Esophagus squamous epithelium (tissue), 5 donors: Measurements from ENCODE around the gene GOLGA6L10. TPM values are rescaled to one million over a fixed set of nuclear protein-coding genes. Genes with fewer than 3 reads are reported as not detected.
"Not testable (repeated sequence)": the region's sequence is repeated elsewhere in the genome, so short reads cannot be mapped to it uniquely, and the experiment has no call there.

Experiments used
- DNase-seq: peaks from one replicate; lab custom pipeline; 2025; lab: John Stamatoyannopoulos, UW
- H3K27ac ChIP-seq, 4 donors: fragments of 200-600 bp; sonication (generic); one replicate each; pipeline ENCODE4 v1.5.1; 2016 to 2019; ENCODE audit warnings: mild to moderate bottlenecking in 1 of 4
- H3K27me3 ChIP-seq, 4 donors: fragments of 200-600 bp; sonication (generic); 1 replicate in 3 of 4; 2 replicates in 1 of 4; pipeline versions ENCODE4 v1.5.1 to v1.6.0; 2017 to 2021; ENCODE audit warnings: antibody characterized with exemption in 1 of 4
- H3K36me3 ChIP-seq, 3 donors: fragments of 200-600 bp; sonication (generic); one replicate each; pipeline ENCODE4 v1.5.1; 2016 to 2019
- H3K4me1 ChIP-seq, 3 donors: fragments of 200-600 bp; sonication (generic); one replicate each; pipeline ENCODE4 v1.5.1; 2017 to 2019
- H3K4me3 ChIP-seq, 4 donors: fragments of 200-600 bp; sonication (generic); 1 replicate in 3 of 4; 2 replicates in 1 of 4; pipeline ENCODE4 v1.5.1; 2016 to 2019; ENCODE audit warnings: mild to moderate bottlenecking in 2 of 4, moderate library complexity in 1 of 4
- H3K9me3 ChIP-seq, 3 donors: fragments of 200-600 bp; sonication (generic); one replicate each; pipeline ENCODE4 v1.5.1; 2016 to 2019
- POLR2A ChIP-seq, 4 donors: fragments of 450-650 bp; IDR thresholded peaks; one replicate each; pipeline ENCODE4 v1.6.1; 2017; ENCODE audit warnings: antibody characterized with exemption in 4 of 4, mild to moderate bottlenecking in 4 of 4, moderate library complexity in 3 of 4
- WGBS, 2 donors: methylation state at CpG; one replicate each; pipeline ENCODE4 v1.1.5; 2018; 5-methylcytosine and 5-hydroxymethylcytosine counted together
- intact Hi-C: fragments of 100-400 bp; cut with DNase I; formaldehyde crosslinking; loops from one replicate; pipeline ENCODE4 v1.15.0; 2022
- total RNA-seq, 4 donors: library from RNA; depleted of rRNA; stranded (reverse); fragments of >200 nt; gene quantifications; one replicate each; pipeline ENCODE4 v1.1.0, GENCODE V29; 2016
- TF ChIP-seq, protein P1 (sequence below), 6 experiments: fragments of 450-650 bp in 4 of 6; fragments of 200-600 bp in 2 of 6; sonication (generic) in 2 of 6; IDR thresholded peaks; one replicate each; pipeline ENCODE4 v1.5.1; 2016 to 2019; ENCODE audit warnings: antibody characterized with exemption in 6 of 6, mild to moderate bottlenecking in 4 of 6, moderate library complexity in 4 of 6
- donor health status: DM: yes; HTN: yes; CAD: no.

GOLGA6L10 gene
- total RNA-seq, 4 donors from 2014 or later, result 1.3 to 10.9 (median 5.0) TPM

DNA sequence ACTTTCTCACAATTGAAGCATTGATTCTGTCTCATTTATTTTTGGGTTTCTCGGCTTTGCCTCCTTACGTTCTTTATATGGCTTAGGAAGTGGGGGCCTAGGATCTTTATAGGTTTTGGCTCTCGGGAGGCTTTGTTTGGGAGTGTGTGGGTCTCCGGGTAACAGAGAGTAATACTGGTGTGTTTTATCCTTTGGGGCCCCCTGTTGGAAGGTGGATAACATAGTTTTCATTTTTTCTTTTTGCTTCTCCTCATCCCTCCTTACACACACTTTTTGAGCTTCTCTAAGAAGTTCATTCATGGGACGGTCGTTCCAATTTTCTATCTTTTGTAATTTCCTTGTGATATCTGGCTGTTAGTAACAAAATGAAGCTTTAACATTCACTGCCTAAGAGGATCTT lies 30.3 kb upstream of the GOLGA6L10 start:
- DNase-seq, H3K27ac ChIP-seq, H3K36me3 ChIP-seq, H3K9me3 ChIP-seq, H3K4me3 ChIP-seq, intact Hi-C loops, H3K27me3 ChIP-seq: not testable (repeated sequence)
- 77 to 82% methylated on average over 6 of the region's 6 CpGs for WGBS, 2 donors
- TF ChIP-seq, protein P1, sequence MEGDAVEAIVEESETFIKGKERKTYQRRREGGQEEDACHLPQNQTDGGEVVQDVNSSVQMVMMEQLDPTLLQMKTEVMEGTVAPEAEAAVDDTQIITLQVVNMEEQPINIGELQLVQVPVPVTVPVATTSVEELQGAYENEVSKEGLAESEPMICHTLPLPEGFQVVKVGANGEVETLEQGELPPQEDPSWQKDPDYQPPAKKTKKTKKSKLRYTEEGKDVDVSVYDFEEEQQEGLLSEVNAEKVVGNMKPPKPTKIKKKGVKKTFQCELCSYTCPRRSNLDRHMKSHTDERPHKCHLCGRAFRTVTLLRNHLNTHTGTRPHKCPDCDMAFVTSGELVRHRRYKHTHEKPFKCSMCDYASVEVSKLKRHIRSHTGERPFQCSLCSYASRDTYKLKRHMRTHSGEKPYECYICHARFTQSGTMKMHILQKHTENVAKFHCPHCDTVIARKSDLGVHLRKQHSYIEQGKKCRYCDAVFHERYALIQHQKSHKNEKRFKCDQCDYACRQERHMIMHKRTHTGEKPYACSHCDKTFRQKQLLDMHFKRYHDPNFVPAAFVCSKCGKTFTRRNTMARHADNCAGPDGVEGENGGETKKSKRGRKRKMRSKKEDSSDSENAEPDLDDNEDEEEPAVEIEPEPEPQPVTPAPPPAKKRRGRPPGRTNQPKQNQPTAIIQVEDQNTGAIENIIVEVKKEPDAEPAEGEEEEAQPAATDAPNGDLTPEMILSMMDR (IDR thresholded peaks at IDR 0.05), result peak in 2 of 6 experiments; percentile 16 to 29
- peaks cover 0 to 39% (median 10%) of the 10 kb centered on the region in 3 donors for H3K4me1 ChIP-seq

DNA sequence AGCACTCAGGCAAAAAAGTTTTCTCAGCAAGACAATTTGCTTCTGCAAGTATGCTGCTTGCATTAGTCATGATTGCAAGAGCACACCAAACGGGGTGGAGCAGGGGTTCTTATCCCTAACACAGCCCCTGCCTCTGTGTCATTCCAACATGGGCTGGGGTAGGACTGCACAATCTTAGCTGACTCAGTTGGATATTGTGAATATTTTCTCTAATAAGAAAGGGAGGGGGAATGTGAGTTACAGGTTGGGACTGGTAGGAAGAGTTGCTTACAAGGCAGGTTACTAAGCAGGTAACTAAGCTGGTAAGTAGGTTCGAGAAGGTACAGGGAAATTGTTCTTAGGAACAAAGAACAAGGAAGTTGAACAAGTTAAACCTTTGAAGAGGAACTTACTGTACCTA lies 24.4 kb upstream of the GOLGA6L10 start:
- H3K4me3 ChIP-seq, H3K36me3 ChIP-seq, H3K9me3 ChIP-seq, H3K27me3 ChIP-seq, intact Hi-C loops, DNase-seq: not testable (repeated sequence)
- TF ChIP-seq POLR2A (IDR thresholded peaks at IDR 0.05), result peak in 2 of 4 donors; percentile 11 to 29
- peak overlapping the region; percentile 68 to 87 (median 80) for H3K27ac ChIP-seq
- peaks cover 4 to 63% (median 14%) of the 10 kb centered on the region in 3 donors for H3K4me1 ChIP-seq
- 12 to 17% methylated on average over 2 of the region's 2 CpGs for whole genome bisulfite sequencing, 2 donors

DNA sequence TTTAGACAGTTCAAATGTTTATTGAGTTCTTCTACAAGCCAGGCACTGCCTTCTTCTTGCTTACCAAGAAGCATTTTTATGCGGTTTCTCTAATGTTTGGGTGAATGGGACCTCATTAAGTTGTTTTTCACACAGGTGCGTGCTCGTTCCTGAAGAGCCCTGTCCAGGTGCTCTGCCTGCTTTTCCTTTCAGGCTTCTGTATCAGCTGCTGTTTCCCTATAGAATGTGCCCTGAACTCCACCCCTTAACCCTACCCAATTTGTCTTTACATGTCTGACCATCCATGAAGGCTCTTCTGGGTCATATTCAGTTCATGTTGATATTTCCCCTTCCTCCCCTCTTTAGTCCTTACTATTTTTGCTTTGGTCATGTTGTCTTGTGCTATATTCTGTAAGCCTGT lies 22.4 kb upstream of the GOLGA6L10 start:
- Histone ChIP-seq H3K27me3 (no peaks in the 10 kb centered on the region), H3K4me3 (no peak overlapping the region), H3K36me3 (no peaks in the 10 kb centered on the region), H3K27ac (peak overlapping the region; percentile 61 to 87 (median 74)), H3K9me3 (no peaks in the 10 kb centered on the region), H3K4me1 (peaks cover 4 to 45% (median 11%) of the 10 kb centered on the region in 3 donors)
- TF ChIP-seq, protein P1 (IDR thresholded peaks at IDR 0.05), result no peak
- no peak for TF ChIP-seq POLR2A (IDR thresholded peaks at IDR 0.05)
- DNase-seq, result no peak
- 31 to 59% methylated on average over 3 of the region's 3 CpGs for WGBS, 2 donors
- intact Hi-C loops, result no loop called here

DNA sequence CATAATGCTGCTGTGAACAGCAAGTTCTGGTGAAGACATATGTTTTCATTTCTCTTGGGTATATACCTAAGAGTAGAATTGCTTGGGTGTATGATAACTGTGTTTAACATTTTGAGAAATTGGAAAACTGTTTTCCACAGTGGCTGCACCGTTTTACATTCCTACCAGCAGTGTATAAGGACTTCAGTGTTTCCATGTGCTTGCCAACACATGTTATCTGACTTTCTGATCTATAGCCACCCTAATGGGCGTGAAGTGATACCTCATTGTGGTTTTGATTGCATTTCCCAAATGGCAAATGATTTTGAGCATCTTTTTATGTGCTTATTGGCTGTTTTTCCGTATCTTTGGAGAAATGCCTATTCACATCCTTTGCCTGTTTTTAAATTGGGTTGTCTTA lies 18.5 kb upstream of the GOLGA6L10 start:
- H3K36me3 ChIP-seq, intact Hi-C loops, H3K9me3 ChIP-seq, H3K4me3 ChIP-seq, DNase-seq, H3K27me3 ChIP-seq, H3K27ac ChIP-seq: not testable (repeated sequence)
- peaks cover 0 to 10% (median 4%) of the 10 kb centered on the region in 3 donors for H3K4me1 ChIP-seq
- WGBS, 2 donors, result 44 to 70% methylated on average over 2 of the region's 3 CpGs

DNA sequence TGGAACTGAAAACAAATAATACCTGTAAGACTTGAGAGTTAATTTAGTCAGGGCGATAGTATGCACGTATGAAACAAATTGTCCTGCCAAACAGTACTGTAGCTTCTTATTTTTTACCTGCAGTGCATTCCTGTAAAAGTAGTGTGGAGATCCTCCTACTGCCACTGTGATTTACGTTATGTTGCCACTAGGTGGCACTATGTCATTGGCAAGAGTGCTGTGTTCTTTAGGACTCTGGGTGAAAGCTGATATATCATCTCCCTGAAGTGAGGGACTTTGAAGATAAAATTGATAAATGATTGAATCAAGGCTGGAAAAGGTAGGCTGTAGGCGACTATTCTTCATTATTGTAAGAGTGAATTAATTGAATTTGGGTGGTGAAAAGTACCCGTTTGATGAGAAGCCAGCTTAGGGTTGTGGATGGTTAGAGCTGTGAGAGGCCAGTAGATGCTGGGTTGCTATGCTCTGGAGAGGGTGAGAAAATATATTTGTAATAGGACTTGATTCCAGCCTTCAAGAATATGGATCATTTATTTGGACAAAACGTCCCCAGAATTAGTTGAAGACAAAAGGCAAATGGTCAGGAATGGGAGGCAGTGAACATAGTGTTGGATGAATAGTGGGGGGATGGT lies 16.5 kb upstream of the GOLGA6L10 start:
- H3K4me1 ChIP-seq, H3K36me3 ChIP-seq, H3K27ac ChIP-seq, H3K27me3 ChIP-seq, intact Hi-C loops, H3K4me3 ChIP-seq, DNase-seq, H3K9me3 ChIP-seq: not testable (repeated sequence)
- WGBS, 2 donors, result 0% methylated on average over 1 of the region's 6 CpGs; no CpG with 5 or more reads in 1 of the 2 donors

DNA sequence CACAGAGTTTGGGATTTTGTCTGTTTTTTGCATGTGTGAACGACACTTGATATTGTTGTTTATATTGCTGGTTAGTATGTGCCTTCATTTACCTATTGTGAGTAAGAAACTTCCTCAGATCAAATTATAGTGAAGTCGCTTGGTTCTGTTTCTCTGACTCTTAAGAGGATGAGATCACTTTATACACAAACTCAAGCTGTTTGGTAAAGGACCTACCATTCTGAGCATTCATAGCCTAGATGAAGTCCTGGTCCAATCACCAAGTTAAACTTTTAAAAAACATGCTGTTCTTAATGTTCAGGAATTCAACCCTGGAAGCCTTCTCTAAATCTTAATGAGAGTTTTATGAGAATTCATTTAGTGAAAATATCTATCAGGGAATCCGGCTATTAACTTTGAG lies 15.3 kb upstream of the GOLGA6L10 start:
- intact Hi-C loops, H3K27ac ChIP-seq, H3K9me3 ChIP-seq, H3K27me3 ChIP-seq, H3K36me3 ChIP-seq, DNase-seq, H3K4me1 ChIP-seq, H3K4me3 ChIP-seq: not testable (repeated sequence)
- no CpG with 5 or more reads among the region's 3 CpGs for WGBS, 2 donors

DNA sequence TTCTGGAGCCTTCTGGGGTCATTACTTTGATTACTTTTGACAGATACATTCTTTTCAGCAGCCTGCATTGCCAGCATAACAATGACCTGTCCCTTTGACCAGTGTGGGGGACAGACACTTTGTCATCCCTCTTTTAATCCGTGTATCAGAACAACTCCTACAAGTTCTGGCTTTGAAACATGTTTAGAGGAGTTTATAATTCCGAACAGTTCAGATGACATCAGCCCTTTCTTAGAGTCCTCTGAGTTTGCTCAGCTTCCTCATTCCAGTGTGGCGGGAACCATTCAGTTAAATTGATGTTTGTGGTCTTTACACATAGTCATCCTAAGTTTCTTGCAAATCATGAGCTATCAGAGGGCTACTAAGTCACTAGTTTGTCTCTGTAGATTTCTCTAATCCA lies 13.5 kb upstream of the GOLGA6L10 start:
- DNase-seq, intact Hi-C loops: not testable (repeated sequence)
- no CpG with 5 or more reads among the region's 3 CpGs for WGBS, 2 donors

DNA sequence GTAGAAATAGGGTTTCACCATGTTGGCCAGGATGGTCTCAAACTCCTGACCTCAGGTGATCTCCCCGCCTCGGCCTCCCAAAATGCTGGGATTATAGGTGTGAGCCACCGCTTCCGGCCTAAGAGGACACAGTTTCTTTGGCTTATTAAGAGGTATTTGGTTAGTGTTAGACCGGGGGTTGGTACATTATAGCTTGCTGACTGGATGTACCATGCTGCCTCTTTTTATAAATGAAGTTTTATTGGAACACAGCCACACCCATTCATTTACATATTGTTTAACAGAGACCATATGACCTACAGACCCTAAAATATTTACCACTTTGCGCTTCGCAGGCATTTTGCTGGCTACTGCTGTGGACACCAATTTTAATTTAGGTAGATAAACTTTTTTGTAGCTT lies 11.3 kb upstream of the GOLGA6L10 start:
- H3K36me3 ChIP-seq, H3K27me3 ChIP-seq, DNase-seq, H3K27ac ChIP-seq, intact Hi-C loops, H3K4me3 ChIP-seq, H3K4me1 ChIP-seq, H3K9me3 ChIP-seq: not testable (repeated sequence)
- no CpG with 5 or more reads among the region's 7 CpGs for WGBS, 2 donors

More for the DNA sequence above, 13.5 kb upstream of the GOLGA6L10 start:
- H3K36me3 ChIP-seq, H3K27me3 ChIP-seq, H3K4me1 ChIP-seq, H3K27ac ChIP-seq, H3K9me3 ChIP-seq, H3K4me3 ChIP-seq: not testable (repeated sequence)

DNA sequence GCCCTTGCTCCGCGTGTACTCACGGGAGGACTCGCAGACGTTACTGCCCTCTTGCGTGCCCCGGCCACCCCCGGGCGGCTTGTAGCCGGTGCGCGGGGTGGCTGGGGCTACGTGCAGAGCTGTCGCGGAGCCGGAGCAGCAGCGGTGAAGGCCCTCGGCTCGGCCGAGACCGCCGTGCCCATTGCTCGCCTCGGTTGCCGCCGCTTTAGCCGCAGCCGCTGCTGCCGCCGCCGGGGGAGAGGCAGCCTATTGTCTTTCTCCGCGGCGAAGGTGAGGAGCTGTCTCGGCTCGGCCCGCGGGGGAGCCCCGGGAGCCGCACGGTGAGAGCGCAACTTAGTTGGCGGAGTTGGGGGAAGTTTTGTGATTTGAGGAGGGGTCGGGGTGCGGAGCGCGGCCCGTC lies 5.8 kb upstream of the GOLGA6L10 start:
- DNase-seq, H3K4me1 ChIP-seq, intact Hi-C loops, H3K36me3 ChIP-seq, H3K27ac ChIP-seq, H3K27me3 ChIP-seq, H3K9me3 ChIP-seq: not testable (repeated sequence)
- no CpG with 5 or more reads among the region's 48 CpGs for WGBS, 2 donors
- H3K4me3 ChIP-seq, result peak overlapping the region in 3 of 4 donors; percentile 28 to 53 (median 32)

DNA sequence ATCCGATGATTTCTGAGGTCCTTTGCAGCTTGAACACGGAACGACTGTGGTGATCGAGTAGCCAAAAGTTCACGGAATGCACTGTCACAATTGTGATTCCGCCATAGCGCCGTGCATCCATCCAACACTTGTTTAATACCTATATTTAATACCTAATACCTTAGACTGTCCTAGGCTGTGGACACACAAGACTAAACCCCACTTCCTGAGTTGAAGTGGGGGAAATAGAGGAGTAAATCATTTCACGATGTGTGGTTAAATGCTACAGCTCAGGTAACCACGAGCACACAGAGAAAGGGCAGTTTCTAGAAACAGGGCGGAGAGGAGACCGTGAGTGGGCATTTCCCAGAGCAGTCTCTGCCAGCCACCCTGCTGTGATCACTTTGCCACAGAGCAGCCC lies 5.3 kb upstream of the GOLGA6L10 start:
- DNase-seq, intact Hi-C loops, H3K4me1 ChIP-seq, H3K27me3 ChIP-seq, H3K36me3 ChIP-seq, H3K9me3 ChIP-seq: not testable (repeated sequence)
- WGBS, 2 donors, result 0 to 2% methylated on average over 4 to 5 of the region's 12 CpGs
- Histone ChIP-seq H3K4me3 (peak overlapping the region in 3 of 4 donors; percentile 35 to 66 (median 36)), H3K27ac (peak overlapping the region in 3 of 4 donors; percentile 44 to 79 (median 55))

DNA sequence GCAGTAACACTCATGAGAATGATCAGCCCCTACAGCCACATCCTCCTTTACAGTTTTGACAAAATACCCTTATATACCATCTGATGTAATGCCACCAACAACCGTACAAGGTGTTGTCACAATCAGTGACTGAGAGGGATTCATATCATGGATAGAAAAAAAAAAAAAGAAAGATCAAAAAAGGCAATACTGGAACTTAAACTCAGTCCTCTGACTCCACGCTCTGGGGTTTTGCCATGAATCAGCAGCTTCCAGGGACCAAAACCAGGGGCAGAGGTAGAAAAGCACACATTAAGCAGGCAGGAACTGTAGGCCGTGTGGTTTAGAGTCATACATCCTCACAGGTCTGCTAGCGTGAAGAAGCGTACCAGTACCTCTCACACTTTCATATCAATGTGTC lies 1.6 kb downstream of the GOLGA6L10 start:
- DNase-seq, H3K4me1 ChIP-seq, H3K4me3 ChIP-seq, intact Hi-C loops, H3K9me3 ChIP-seq, H3K27me3 ChIP-seq, H3K27ac ChIP-seq, H3K36me3 ChIP-seq: not testable (repeated sequence)
- WGBS, 2 donors, result 50 to 73% methylated on average over 3 of the region's 5 CpGs
